Tibial artery (tissue), 4 donors: Measurements from ENCODE around the gene DLX5.

Experiments
- DNase-seq, 2 donors: peaks; one replicate each; pipeline ENCODE4 v3.0.0-alpha.2; 2019
- H3K27ac ChIP-seq, 2 donors: fragments of 200-600 bp; sonication (generic) in 1 of 2; 1 replicate in 1 of 2; 2 replicates in 1 of 2; pipeline ENCODE4 v1.5.1; 2018 to 2019; ENCODE audit warnings: mild to moderate bottlenecking in 1 of 2
- H3K27me3 ChIP-seq, 2 donors: fragments of 200-600 bp; sonication (generic) in 1 of 2; one replicate each; pipeline versions ENCODE4 v1.5.1 to v1.6.0; 2016 to 2019
- H3K36me3 ChIP-seq, 3 donors: fragments of 200-600 bp; sonication (generic) in 2 of 3; one replicate each; pipeline ENCODE4 v1.5.1; 2016 to 2019; ENCODE audit warnings: mild to moderate bottlenecking in 2 of 3
- H3K4me1 ChIP-seq, 4 donors: fragments of 200-600 bp; sonication (generic) in 2 of 4; 1 replicate in 3 of 4; 2 replicates in 1 of 4; pipeline ENCODE4 v1.5.1; 2016 to 2019
- H3K4me3 ChIP-seq, 2 donors: fragments of 200-600 bp; sonication (generic) in 1 of 2; 1 replicate in 1 of 2; 2 replicates in 1 of 2; pipeline ENCODE4 v1.5.1; 2018 to 2019; ENCODE audit warnings: mild to moderate bottlenecking in 2 of 2
- H3K9me3 ChIP-seq, 3 donors: fragments of 200-600 bp; sonication (generic) in 1 of 3; one replicate each; pipeline ENCODE4 v1.5.1; 2016 to 2019
- intact Hi-C: fragments of 100-400 bp; cut with DNase I; formaldehyde crosslinking; loops from one replicate; pipeline ENCODE4 v1.15.0; 2023; ENCODE audit warnings: low total_unique reads
- TF ChIP-seq, protein P1 (sequence below), 2 experiments: fragments of 200-600 bp in 1 of 2; fragments of 450-650 bp in 1 of 2; IDR thresholded peaks; one replicate each; pipeline ENCODE4 v1.5.1; 2017 to 2019; ENCODE audit warnings: antibody characterized with exemption in 2 of 2, mild to moderate bottlenecking in 1 of 2, moderate library complexity in 1 of 2

Gene DLX5

DNA sequence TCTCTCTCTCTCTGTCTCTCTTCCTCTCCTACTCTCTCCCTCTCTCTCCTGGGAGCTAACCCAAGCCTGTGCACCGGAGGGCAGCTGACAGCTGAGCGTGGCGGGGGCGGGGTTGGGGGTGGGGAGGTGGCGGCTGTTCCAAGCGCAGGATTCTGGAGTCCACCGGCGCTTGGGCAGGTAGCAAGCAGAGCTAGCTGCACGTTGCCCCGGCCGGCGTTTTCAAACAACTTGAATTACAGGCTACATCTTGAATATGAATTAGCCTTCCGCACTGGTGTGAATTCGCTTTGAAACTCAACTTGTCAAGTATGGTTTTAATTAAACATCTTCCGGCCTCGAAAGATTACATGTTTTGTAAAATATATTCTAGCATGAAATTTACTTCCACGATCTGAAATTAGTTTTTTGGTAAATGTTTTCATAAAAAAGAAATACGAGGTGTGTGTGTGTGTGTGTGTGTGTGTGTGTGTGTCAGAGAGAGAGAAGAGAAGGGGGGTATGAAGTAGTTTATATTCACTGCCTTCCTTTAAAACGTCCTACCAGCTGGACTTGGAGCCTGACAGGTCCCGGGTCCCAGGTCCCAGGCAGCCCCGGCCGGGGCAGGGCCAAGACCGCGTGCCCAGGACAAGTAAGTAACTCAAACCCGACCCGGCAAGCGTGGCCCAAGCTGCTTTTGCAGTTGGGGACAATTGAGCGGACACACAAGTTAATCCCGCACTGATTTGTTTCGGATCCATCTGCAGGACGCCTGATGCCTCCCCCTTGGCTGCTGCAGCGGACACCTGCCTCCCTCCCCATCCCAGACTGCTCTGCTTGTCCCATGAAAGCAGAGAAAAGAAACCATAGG lies 28.3 kb downstream of the DLX5 start:
- H3K27me3 ChIP-seq, result peaks cover 0 to 99% of the 10 kb centered on the region in 2 donors
- H3K4me1 ChIP-seq, result peaks cover 0 to 30% (median 16%) of the 10 kb centered on the region in 4 donors
- H3K36me3 ChIP-seq, result no peaks in the 10 kb centered on the region
- no peaks in the 10 kb centered on the region for H3K9me3 ChIP-seq
- DNase-seq, result no peak
- no peak overlapping the region for H3K4me3 ChIP-seq
- H3K27ac ChIP-seq, result no peak overlapping the region
- intact Hi-C loops, result no loop called here
- TF ChIP-seq, protein P1, sequence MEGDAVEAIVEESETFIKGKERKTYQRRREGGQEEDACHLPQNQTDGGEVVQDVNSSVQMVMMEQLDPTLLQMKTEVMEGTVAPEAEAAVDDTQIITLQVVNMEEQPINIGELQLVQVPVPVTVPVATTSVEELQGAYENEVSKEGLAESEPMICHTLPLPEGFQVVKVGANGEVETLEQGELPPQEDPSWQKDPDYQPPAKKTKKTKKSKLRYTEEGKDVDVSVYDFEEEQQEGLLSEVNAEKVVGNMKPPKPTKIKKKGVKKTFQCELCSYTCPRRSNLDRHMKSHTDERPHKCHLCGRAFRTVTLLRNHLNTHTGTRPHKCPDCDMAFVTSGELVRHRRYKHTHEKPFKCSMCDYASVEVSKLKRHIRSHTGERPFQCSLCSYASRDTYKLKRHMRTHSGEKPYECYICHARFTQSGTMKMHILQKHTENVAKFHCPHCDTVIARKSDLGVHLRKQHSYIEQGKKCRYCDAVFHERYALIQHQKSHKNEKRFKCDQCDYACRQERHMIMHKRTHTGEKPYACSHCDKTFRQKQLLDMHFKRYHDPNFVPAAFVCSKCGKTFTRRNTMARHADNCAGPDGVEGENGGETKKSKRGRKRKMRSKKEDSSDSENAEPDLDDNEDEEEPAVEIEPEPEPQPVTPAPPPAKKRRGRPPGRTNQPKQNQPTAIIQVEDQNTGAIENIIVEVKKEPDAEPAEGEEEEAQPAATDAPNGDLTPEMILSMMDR (IDR thresholded peaks at IDR 0.05), result no peak

GRCh38 chr7:96995406-96996110 lies 29.1 kb downstream of the DLX5 start:
- Histone ChIP-seq H3K27ac (no peak overlapping the region), H3K4me1 (peaks cover 0 to 30% (median 16%) of the 10 kb centered on the region in 4 donors), H3K4me3 (no peak overlapping the region), H3K36me3 (no peaks in the 10 kb centered on the region), H3K27me3 (peaks cover 0 to 98% of the 10 kb centered on the region in 2 donors), H3K9me3 (no peaks in the 10 kb centered on the region)
- intact Hi-C loops, result no loop called here
- DNase-seq, result no peak
- TF ChIP-seq, protein P1 (IDR thresholded peaks at IDR 0.05), result no peak

DNA sequence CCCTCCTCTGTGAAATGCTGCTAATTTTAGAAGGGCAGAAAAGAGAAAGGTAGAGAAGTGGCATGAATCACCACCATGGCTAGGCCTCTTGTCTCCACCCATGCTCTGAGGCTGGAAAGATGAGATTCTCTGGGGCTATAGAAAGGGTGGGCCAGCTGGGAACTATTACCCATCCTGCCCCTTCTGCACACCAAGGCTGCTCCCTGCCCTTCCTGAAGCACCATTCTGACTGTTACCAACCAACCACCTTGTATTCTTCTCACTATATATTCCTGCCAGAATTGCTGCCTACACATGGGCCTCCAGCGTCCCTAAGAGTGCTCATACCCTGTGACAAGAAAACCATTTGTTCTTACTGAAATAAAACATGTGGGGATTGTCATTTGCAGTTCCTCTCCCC lies 30.7 kb downstream of the DLX5 start:
- peaks cover 0 to 98% of the 10 kb centered on the region in 2 donors for H3K27me3 ChIP-seq
- H3K27ac ChIP-seq, result no peak overlapping the region
- no peaks in the 10 kb centered on the region for H3K36me3 ChIP-seq
- no peak for DNase-seq
- no peaks in the 10 kb centered on the region for H3K9me3 ChIP-seq
- H3K4me1 ChIP-seq, result peaks cover 0 to 30% (median 16%) of the 10 kb centered on the region in 4 donors
- TF ChIP-seq, protein P1 (IDR thresholded peaks at IDR 0.05), result no peak
- H3K4me3 ChIP-seq, result no peak overlapping the region
- intact Hi-C loops, result no loop called here

DNA sequence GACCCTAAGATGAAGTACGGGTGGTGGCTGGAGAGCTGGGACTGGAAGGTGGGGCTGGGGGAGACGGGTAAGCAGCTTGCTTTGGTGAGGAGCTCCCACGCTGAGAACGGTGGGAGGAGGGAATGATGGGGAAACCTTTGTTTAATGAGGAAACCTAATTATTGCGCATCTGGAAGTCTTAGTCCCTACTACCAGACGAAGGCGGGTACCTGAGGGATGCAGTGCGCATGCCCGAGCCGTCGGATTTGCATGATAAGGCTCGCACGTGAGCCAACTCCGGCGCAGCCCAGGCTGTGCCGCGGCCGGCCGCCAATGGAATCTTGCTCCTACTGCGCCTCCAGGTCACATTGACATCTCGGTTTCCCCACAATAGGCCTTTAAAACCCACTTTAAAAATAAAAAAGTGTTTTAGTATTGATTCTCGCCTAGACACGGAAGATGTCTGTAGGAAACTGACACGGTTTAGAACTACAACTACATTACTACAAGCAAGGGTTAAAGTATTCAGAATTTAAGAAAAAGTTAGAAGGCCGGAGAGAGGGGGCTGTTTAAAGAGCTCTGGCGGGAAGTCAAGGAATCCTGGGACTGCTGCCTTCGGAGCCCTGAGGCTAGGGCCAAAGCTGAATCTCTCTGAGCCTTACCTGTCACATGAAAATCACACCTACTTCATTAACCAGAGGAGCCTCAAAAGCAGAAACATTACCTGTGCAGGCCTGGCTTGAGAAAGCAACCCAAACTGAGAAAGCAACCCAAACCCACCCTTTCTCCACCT lies 31.4 kb downstream of the DLX5 start:
- no peak for DNase-seq
- H3K4me1 ChIP-seq, result peaks cover 0 to 26% (median 16%) of the 10 kb centered on the region in 4 donors
- peaks cover 0 to 98% of the 10 kb centered on the region in 2 donors for H3K27me3 ChIP-seq
- TF ChIP-seq, protein P1 (IDR thresholded peaks at IDR 0.05), result no peak
- H3K9me3 ChIP-seq, result no peaks in the 10 kb centered on the region
- no peak overlapping the region for H3K4me3 ChIP-seq
- no peak overlapping the region for H3K27ac ChIP-seq
- H3K36me3 ChIP-seq, result no peaks in the 10 kb centered on the region
- intact Hi-C loops, result no loop called here

DNA sequence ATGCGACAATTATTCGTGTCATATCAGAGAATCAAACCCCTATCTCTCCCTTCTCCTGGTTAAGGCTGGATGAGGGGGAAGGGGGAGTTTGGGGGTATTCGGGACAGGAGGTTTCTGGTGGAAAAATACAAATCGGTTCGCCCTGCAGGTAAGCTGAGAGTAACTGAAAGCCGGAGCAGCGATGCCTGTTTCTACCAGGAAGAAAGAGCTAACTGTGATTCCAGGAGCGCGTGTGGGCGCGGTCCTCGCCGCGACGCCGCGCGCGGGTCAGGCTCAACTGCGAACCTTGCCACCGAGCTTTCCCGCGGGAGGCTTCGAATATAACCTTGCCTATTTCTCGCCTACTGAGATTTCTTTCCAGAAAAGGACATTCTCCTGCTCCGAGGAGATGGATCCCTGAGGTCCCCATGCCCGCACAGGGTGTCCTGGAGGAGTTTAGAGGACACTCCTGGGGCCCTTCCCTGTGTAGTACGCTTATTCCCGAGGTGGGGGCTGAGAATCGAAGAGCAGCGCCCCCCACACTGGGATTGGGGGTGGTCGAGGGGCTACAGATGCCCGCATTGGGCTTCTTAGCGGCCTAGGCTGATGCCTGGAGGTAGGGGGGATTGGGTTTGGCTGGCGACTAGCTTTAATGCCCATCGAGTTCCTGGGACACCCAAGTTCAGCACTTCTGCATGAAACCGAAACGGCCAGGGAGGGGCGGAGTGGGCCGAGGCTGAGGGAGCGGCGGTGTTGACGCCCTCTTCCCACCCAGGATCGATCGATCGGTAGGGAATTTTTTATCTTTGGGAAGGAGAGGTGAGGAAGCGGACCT lies 32.2 kb downstream of the DLX5 start:
- H3K27me3 ChIP-seq, result peaks cover 0 to 96% of the 10 kb centered on the region in 2 donors
- H3K9me3 ChIP-seq, result no peaks in the 10 kb centered on the region
- no peak overlapping the region for H3K27ac ChIP-seq
- H3K4me3 ChIP-seq, result no peak overlapping the region
- DNase-seq, result no peak
- TF ChIP-seq, protein P1 (IDR thresholded peaks at IDR 0.05), result no peak
- H3K36me3 ChIP-seq, result no peaks in the 10 kb centered on the region
- intact Hi-C loops, result no loop called here
- H3K4me1 ChIP-seq, result peaks cover 0 to 19% (median 14%) of the 10 kb centered on the region in 4 donors
